ENCODE results near the gene NKD1.

Gene NKD1

GRCh38 chr16:50688867-50689266 lies 140.7 kb downstream of the NKD1 start:
- no peak overlapping the region for H2AFZ ChIP-seq (ENCODE audit: low read depth, low read length)
- no peak overlapping the region for H2BK5ac ChIP-seq (ENCODE audit: low read depth, low read length, poor library complexity, severe bottlenecking)
- no peak overlapping the region for H4K8ac ChIP-seq (ENCODE audit: low read length)
- H2BK120ac ChIP-seq (ENCODE audit: low read depth, low read length) = no peak overlapping the region
- no peak overlapping the region for H2AK5ac ChIP-seq (ENCODE audit: low read length, severe bottlenecking)
- no peaks in the 10 kb centered on the region for H3K79me1 ChIP-seq (replicated peaks; ENCODE audit: low read length, poor library complexity, severe bottlenecking)
- H3K4me3 ChIP-seq (ENCODE audit: insufficient read depth in 1 of 2, low read depth in 1 of 2, low read length in 2 of 2) = no peak overlapping the region
- no peak overlapping the region for H3K18ac ChIP-seq (ENCODE audit: low read depth in 1 of 2, low read length in 2 of 2)
- no peak overlapping the region for H3K27ac ChIP-seq (ENCODE audit: low read length, poor library complexity, severe bottlenecking)
- no peak overlapping the region for H3K4ac ChIP-seq (ENCODE audit: low read depth in 1 of 2, low read length in 2 of 2)
- no peak overlapping the region for H3K14ac ChIP-seq (ENCODE audit: low read length in 2 of 2)
- H3K4me2 ChIP-seq (ENCODE audit: low read length, poor library complexity, severe bottlenecking) = no peak overlapping the region
- no peaks in the 10 kb centered on the region for H3K9me3 ChIP-seq (ENCODE audit: control insufficient read depth, low read length)
- no peaks in the 10 kb centered on the region for H3K36me3 ChIP-seq (ENCODE audit: control insufficient read depth in 1 of 2, insufficient read depth in 2 of 2, low read depth in 1 of 2, low read length in 2 of 2)
- peaks cover 20 to 32% of the 10 kb centered on the region in 2 experiments for H3K27me3 ChIP-seq (ENCODE audit: control insufficient read depth in 1 of 2, insufficient read depth in 1 of 2, low read length in 2 of 2)
- DNase-seq = no peak
- H3K4me1 ChIP-seq (ENCODE audit: control insufficient read depth, insufficient read depth, low read depth, low read length) = peaks cover 11% of the 10 kb centered on the region
- H4K91ac ChIP-seq (ENCODE audit: low read length) = no peak overlapping the region
- no peak overlapping the region for H2BK15ac ChIP-seq (ENCODE audit: low read depth, poor library complexity, severe bottlenecking)
- no peak overlapping the region for H3K23ac ChIP-seq (ENCODE audit: low read length in 2 of 2)
- H2BK12ac ChIP-seq (ENCODE audit: low read length in 2 of 2) = no peak overlapping the region
- no peak overlapping the region for H3K9ac ChIP-seq (ENCODE audit: low read length)
- 85% methylated on average over 2 of the region's 3 CpGs for WGBS

GRCh38 chr16:50690177-50690576 lies 142.0 kb downstream of the NKD1 start:
- Histone ChIP-seq H3K4ac (ENCODE audit: low read depth in 1 of 2, low read length in 2 of 2) (no peak overlapping the region), H4K8ac (ENCODE audit: low read length) (no peak overlapping the region), H4K91ac (ENCODE audit: low read length) (no peak overlapping the region), H2AFZ (ENCODE audit: low read depth, low read length) (no peak overlapping the region), H3K27ac (ENCODE audit: low read length, poor library complexity, severe bottlenecking) (no peak overlapping the region), H2BK15ac (ENCODE audit: low read depth, poor library complexity, severe bottlenecking) (no peak overlapping the region), H3K36me3 (ENCODE audit: control insufficient read depth in 1 of 2, insufficient read depth in 2 of 2, low read depth in 1 of 2, low read length in 2 of 2) (no peaks in the 10 kb centered on the region), H2BK12ac (ENCODE audit: low read length in 2 of 2) (no peak overlapping the region), H3K4me3 (ENCODE audit: insufficient read depth in 1 of 2, low read depth in 1 of 2, low read length in 2 of 2) (no peak overlapping the region), H2BK5ac (ENCODE audit: low read depth, low read length, poor library complexity, severe bottlenecking) (no peak overlapping the region), H3K4me2 (ENCODE audit: low read length, poor library complexity, severe bottlenecking) (no peak overlapping the region), H3K9me3 (ENCODE audit: control insufficient read depth, low read length) (no peaks in the 10 kb centered on the region), H3K4me1 (ENCODE audit: control insufficient read depth, insufficient read depth, low read depth, low read length) (peaks cover 11% of the 10 kb centered on the region), H3K9ac (ENCODE audit: low read length) (no peak overlapping the region), H2AK5ac (ENCODE audit: low read length, severe bottlenecking) (no peak overlapping the region), H3K23ac (ENCODE audit: low read length in 2 of 2) (no peak overlapping the region), H3K14ac (ENCODE audit: low read length in 2 of 2) (no peak overlapping the region), H2BK120ac (ENCODE audit: low read depth, low read length) (no peak overlapping the region), H3K27me3 (ENCODE audit: control insufficient read depth in 1 of 2, insufficient read depth in 1 of 2, low read length in 2 of 2) (peaks cover 31 to 39% of the 10 kb centered on the region in 2 experiments), H3K18ac (ENCODE audit: low read depth in 1 of 2, low read length in 2 of 2) (no peak overlapping the region), H3K79me1 (replicated peaks; ENCODE audit: low read length, poor library complexity, severe bottlenecking) (no peaks in the 10 kb centered on the region)
- DNase-seq = no peak
- no CpG with 5 or more reads among the region's 2 CpGs for WGBS

- Histone ChIP-seq H3K4me3 (ENCODE audit: insufficient read depth in 1 of 2, low read depth in 1 of 2, low read length in 2 of 2) (no peak overlapping the region), H3K27me3 (ENCODE audit: control insufficient read depth in 1 of 2, insufficient read depth in 1 of 2, low read length in 2 of 2) (peaks cover 29 to 32% of the 10 kb centered on the region in 2 experiments), H3K14ac (ENCODE audit: low read length in 2 of 2) (peak overlapping the region in 1 of 2 experiments; percentile 13), H3K4me2 (ENCODE audit: low read length, poor library complexity, severe bottlenecking) (no peak overlapping the region), H3K18ac (ENCODE audit: low read depth in 1 of 2, low read length in 2 of 2) (no peak overlapping the region), H2BK5ac (ENCODE audit: low read depth, low read length, poor library complexity, severe bottlenecking) (no peak overlapping the region), H2AFZ (ENCODE audit: low read depth, low read length) (no peak overlapping the region), H2BK15ac (ENCODE audit: low read depth, poor library complexity, severe bottlenecking) (no peak overlapping the region), H3K79me1 (replicated peaks; ENCODE audit: low read length, poor library complexity, severe bottlenecking) (no peaks in the 10 kb centered on the region), H4K8ac (ENCODE audit: low read length) (no peak overlapping the region), H3K23ac (ENCODE audit: low read length in 2 of 2) (no peak overlapping the region), H4K91ac (ENCODE audit: low read length) (peak overlapping the region; percentile 44), H3K4ac (ENCODE audit: low read depth in 1 of 2, low read length in 2 of 2) (no peak overlapping the region), H3K27ac (ENCODE audit: low read length, poor library complexity, severe bottlenecking) (no peak overlapping the region), H3K9me3 (ENCODE audit: control insufficient read depth, low read length) (no peaks in the 10 kb centered on the region), H2AK5ac (ENCODE audit: low read length, severe bottlenecking) (no peak overlapping the region), H3K36me3 (ENCODE audit: control insufficient read depth in 1 of 2, insufficient read depth in 2 of 2, low read depth in 1 of 2, low read length in 2 of 2) (no peaks in the 10 kb centered on the region), H2BK120ac (ENCODE audit: low read depth, low read length) (no peak overlapping the region), H3K4me1 (ENCODE audit: control insufficient read depth, insufficient read depth, low read depth, low read length) (peaks cover 15% of the 10 kb centered on the region), H2BK12ac (ENCODE audit: low read length in 2 of 2) (no peak overlapping the region), H3K9ac (ENCODE audit: low read length) (no peak overlapping the region)
- WGBS = 91% methylated on average over 4 of the region's 4 CpGs
- DNase-seq = no peak
Measured at GRCh38 chr16:50692644-50692998, 144.4 kb downstream of the NKD1 start.

GRCh38 chr16:50692999-50693781 lies 145.0 kb downstream of the NKD1 start, which contains the start of gene NOD2:
NOD2 (plus strand) TSS chr16:50693606; CDS start chr16:50699496, 5,890 bp downstream.
- H3K36me3 ChIP-seq (ENCODE audit: control insufficient read depth in 1 of 2, insufficient read depth in 2 of 2, low read depth in 1 of 2, low read length in 2 of 2) = no peaks in the 10 kb centered on the region
- peak within 1 kb of the TSS; percentile 74 for H3K9ac ChIP-seq (ENCODE audit: low read length)
- H3K4me1 ChIP-seq (ENCODE audit: control insufficient read depth, insufficient read depth, low read depth, low read length) = peaks cover 18% of the 10 kb centered on the region
- H2AFZ ChIP-seq (ENCODE audit: low read depth, low read length) = no peak within 1 kb of the TSS
- no peak within 1 kb of the TSS for H2BK15ac ChIP-seq (ENCODE audit: low read depth, poor library complexity, severe bottlenecking)
- no peak within 1 kb of the TSS for H3K18ac ChIP-seq (ENCODE audit: low read depth in 1 of 2, low read length in 2 of 2)
- no peaks in the 10 kb centered on the region for H3K79me1 ChIP-seq (replicated peaks; ENCODE audit: low read length, poor library complexity, severe bottlenecking)
- no peak within 1 kb of the TSS for H2BK5ac ChIP-seq (ENCODE audit: low read depth, low read length, poor library complexity, severe bottlenecking)
- no peak within 1 kb of the TSS for H3K4ac ChIP-seq (ENCODE audit: low read depth in 1 of 2, low read length in 2 of 2)
- H4K91ac ChIP-seq (ENCODE audit: low read length) = peak within 1 kb of the TSS; percentile 44
- no peak within 1 kb of the TSS for H2BK12ac ChIP-seq (ENCODE audit: low read length in 2 of 2)
- no peak for DNase-seq
- WGBS = 21% methylated on average over 47 of the region's 56 CpGs
- H3K27me3 ChIP-seq (ENCODE audit: control insufficient read depth in 1 of 2, insufficient read depth in 1 of 2, low read length in 2 of 2) = peaks cover 26 to 27% of the 10 kb centered on the region in 2 experiments
- peak within 1 kb of the TSS in 1 of 2 experiments; percentile 13 for H3K14ac ChIP-seq (ENCODE audit: low read length in 2 of 2)
- no peak within 1 kb of the TSS for H2BK120ac ChIP-seq (ENCODE audit: low read depth, low read length)
- no peak within 1 kb of the TSS for H4K8ac ChIP-seq (ENCODE audit: low read length)
- no peaks in the 10 kb centered on the region for H3K9me3 ChIP-seq (ENCODE audit: control insufficient read depth, low read length)
- no peak within 1 kb of the TSS for H3K27ac ChIP-seq (ENCODE audit: low read length, poor library complexity, severe bottlenecking)
- peak within 1 kb of the TSS in 1 of 2 experiments; percentile 70 for H3K4me3 ChIP-seq (ENCODE audit: insufficient read depth in 1 of 2, low read depth in 1 of 2, low read length in 2 of 2)
- H2AK5ac ChIP-seq (ENCODE audit: low read length, severe bottlenecking) = no peak within 1 kb of the TSS
- no peak within 1 kb of the TSS for H3K23ac ChIP-seq (ENCODE audit: low read length in 2 of 2)
- H3K4me2 ChIP-seq (ENCODE audit: low read length, poor library complexity, severe bottlenecking) = peak within 1 kb of the TSS; percentile 36

All from mesenchymal stem cell (in vitro differentiated cells and primary cell).